Measurements from ENCODE around the gene SCIMP.
"Not testable (repeated sequence)": the region's sequence is repeated elsewhere in the genome, so short reads cannot be mapped to it uniquely, and the experiment has no call there.

SCIMP gene

GRCh38 chr17:5183410-5183793 is 51.3 kb downstream of the SCIMP start:
- DNase-seq: no peak

- DNase-seq: no peak
These were observed 51.9 kb downstream of the SCIMP start for GRCh38 chr17:5182597-5183409.

- DNase-seq: no peak
These were observed 53.0 kb downstream of the SCIMP start for GRCh38 chr17:5181509-5182305.

GRCh38 chr17:5179003-5179402 is 55.7 kb downstream of the SCIMP start:
- no peak for DNase-seq

- not testable (repeated sequence) for DNase-seq
These were observed 59.6 kb downstream of the SCIMP start for GRCh38 chr17:5175027-5175426.

GRCh38 chr17:5165791-5166564 is 68.7 kb downstream of the SCIMP start:
- DNase-seq: not testable (repeated sequence)

GRCh38 chr17:5164436-5164835 is 70.2 kb downstream of the SCIMP start:
- no peak for DNase-seq

GRCh38 chr17:5161793-5162192 is 72.9 kb downstream of the SCIMP start:
- not testable (repeated sequence) for DNase-seq

DNA sequence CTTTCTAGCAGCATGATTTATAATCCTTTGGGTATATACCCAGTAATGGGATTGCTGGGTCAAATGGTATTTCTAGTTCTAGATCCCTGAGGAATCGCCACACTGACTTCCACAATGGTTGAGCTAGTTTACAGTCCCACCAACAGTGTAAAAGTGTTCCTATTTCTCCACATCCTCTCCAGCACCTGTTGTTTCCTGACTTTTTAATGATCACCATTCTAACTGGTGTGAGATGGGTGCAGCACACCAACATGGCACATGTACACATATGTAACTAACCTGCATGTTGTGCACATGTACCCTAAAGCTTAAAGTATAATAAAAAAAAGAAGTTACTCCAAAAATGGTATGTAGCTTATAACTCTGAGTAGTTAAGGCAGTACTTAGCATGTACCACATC is 74.0 kb downstream of the SCIMP start:
- not testable (repeated sequence) for DNase-seq

Data from central memory CD4-positive, alpha-beta T cell (primary cell).